ENCODE results near the gene NXNL1. TPM values are rescaled to one million over a fixed set of nuclear protein-coding genes. Genes with fewer than 3 reads are reported as not detected.

The NXNL1 gene
- total RNA-seq, 1 experiment from 2014 or later = not detected

DNA sequence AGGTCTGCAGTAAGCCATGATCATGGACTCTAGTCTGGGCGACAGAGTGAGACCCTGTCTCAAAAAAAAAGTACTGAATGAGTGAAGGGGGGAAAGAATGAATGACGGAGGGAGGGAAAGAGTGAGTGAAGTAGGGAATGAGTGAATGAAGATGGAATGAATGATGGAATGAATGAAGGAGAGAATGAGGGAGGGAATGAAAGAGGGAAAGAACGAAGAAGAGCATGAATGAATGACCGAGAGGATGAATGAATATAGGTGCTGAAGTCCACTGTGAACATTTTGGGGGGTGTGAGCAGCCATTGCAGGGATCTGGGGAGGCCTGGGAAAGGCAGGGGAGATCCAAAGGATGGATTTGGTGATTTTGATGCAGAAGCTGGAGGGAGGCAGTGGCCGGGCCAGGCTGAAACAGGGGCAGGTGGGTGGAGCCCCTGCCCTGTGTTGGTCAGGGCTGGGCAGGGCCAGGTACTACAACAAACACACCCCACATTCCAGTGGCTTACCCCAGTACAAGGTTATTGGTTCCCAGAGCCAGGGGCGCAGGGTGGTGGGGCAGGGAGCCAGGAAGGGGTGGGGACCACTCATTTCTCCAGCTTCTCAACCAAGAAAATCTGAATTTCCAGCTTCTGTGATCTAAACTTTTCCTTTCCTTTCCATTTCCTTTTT, 23.9 kb upstream of the NXNL1 start:
- Histone ChIP-seq H3K9me3 (ENCODE audit: low read length) (no peaks in the 10 kb centered on the region), H3K27ac (ENCODE audit: low read length) (no peak overlapping the region), H3K4me1 (ENCODE audit: insufficient read depth, low read length) (peaks cover 7% of the 10 kb centered on the region), H2AFZ (ENCODE audit: low read length) (no peak overlapping the region), H4K20me1 (ENCODE audit: low read length) (no peaks in the 10 kb centered on the region), H3K36me3 (ENCODE audit: low read depth, low read length) (no peaks in the 10 kb centered on the region), H3F3A (ENCODE audit: low read length, unreplicated experiment) (no peaks in the 10 kb centered on the region), H3K79me2 (ENCODE audit: low read length) (no peaks in the 10 kb centered on the region), H3K27me3 (ENCODE audit: low read length) (no peaks in the 10 kb centered on the region), H3K9ac (ENCODE audit: low read length) (no peak overlapping the region), H3K4me2 (ENCODE audit: low read length) (no peak overlapping the region), H3K4me3 (ENCODE audit: low read length) (no peak overlapping the region), H3K9me2 (replicated peaks; ENCODE audit: low read length) (no peaks in the 10 kb centered on the region)
- ATAC-seq (no peak), DNase-seq (no peak)
- intact Hi-C loops (cut with micrococcal nuclease) = no loop called here
- no peak for TF ChIP-seq EZH2phosphoT487 (IDR thresholded peaks at IDR 0.05; ENCODE audit: borderline replicate concordance, low read length)
- no peak for TF ChIP-seq EZH2 (IDR thresholded peaks at IDR 0.05; ENCODE audit: low read length, unreplicated experiment)
- TF ChIP-seq, protein P1, sequence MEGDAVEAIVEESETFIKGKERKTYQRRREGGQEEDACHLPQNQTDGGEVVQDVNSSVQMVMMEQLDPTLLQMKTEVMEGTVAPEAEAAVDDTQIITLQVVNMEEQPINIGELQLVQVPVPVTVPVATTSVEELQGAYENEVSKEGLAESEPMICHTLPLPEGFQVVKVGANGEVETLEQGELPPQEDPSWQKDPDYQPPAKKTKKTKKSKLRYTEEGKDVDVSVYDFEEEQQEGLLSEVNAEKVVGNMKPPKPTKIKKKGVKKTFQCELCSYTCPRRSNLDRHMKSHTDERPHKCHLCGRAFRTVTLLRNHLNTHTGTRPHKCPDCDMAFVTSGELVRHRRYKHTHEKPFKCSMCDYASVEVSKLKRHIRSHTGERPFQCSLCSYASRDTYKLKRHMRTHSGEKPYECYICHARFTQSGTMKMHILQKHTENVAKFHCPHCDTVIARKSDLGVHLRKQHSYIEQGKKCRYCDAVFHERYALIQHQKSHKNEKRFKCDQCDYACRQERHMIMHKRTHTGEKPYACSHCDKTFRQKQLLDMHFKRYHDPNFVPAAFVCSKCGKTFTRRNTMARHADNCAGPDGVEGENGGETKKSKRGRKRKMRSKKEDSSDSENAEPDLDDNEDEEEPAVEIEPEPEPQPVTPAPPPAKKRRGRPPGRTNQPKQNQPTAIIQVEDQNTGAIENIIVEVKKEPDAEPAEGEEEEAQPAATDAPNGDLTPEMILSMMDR (conservative IDR thresholded peaks at IDR 0.05; ENCODE audit: low read depth, low read length) = no peak
- POLR2A ChIA-PET (ENCODE audit: unreplicated experiment) = interaction anchor here (0.6 kb wide), 1 partner anchor 795 kb away, joined by 19 read pairs; no protein-coding TSS in a partner anchor
- no TSS peak for BruUV-seq (replicated peaks)
- CTCF ChIA-PET = interaction anchor here (0.8 kb wide), 1 partner anchor 11 kb away, joined by 6 read pairs; no protein-coding TSS in a partner anchor

GRCh38 chr19:17483605-17484002, 22.9 kb upstream of the NXNL1 start:
- Histone ChIP-seq H4K20me1 (ENCODE audit: low read length) (no peaks in the 10 kb centered on the region), H3K9ac (ENCODE audit: low read length) (no peak overlapping the region), H3K4me3 (ENCODE audit: low read length) (no peak overlapping the region), H3F3A (ENCODE audit: low read length, unreplicated experiment) (no peaks in the 10 kb centered on the region), H3K27me3 (ENCODE audit: low read length) (no peaks in the 10 kb centered on the region), H3K9me2 (replicated peaks; ENCODE audit: low read length) (no peaks in the 10 kb centered on the region), H2AFZ (ENCODE audit: low read length) (no peak overlapping the region), H3K79me2 (ENCODE audit: low read length) (no peaks in the 10 kb centered on the region), H3K4me1 (ENCODE audit: insufficient read depth, low read length) (peaks cover 5% of the 10 kb centered on the region), H3K4me2 (ENCODE audit: low read length) (no peak overlapping the region), H3K27ac (ENCODE audit: low read length) (no peak overlapping the region), H3K36me3 (ENCODE audit: low read depth, low read length) (no peaks in the 10 kb centered on the region), H3K9me3 (ENCODE audit: low read length) (no peaks in the 10 kb centered on the region)
- BruUV-seq (replicated peaks) = no TSS peak
- no peak for ATAC-seq
- TF ChIP-seq EZH2 (IDR thresholded peaks at IDR 0.05; ENCODE audit: low read length, unreplicated experiment) (no peak), EZH2phosphoT487 (IDR thresholded peaks at IDR 0.05; ENCODE audit: borderline replicate concordance, low read length) (no peak)
- TF ChIP-seq, protein P1 (conservative IDR thresholded peaks at IDR 0.05; ENCODE audit: low read depth, low read length) = no peak
- intact Hi-C loops (cut with micrococcal nuclease) = no loop called here
- CTCF ChIA-PET = no interaction called here
- POLR2A ChIA-PET (ENCODE audit: unreplicated experiment) = no interaction called here
- DNase-seq = no peak

DNA sequence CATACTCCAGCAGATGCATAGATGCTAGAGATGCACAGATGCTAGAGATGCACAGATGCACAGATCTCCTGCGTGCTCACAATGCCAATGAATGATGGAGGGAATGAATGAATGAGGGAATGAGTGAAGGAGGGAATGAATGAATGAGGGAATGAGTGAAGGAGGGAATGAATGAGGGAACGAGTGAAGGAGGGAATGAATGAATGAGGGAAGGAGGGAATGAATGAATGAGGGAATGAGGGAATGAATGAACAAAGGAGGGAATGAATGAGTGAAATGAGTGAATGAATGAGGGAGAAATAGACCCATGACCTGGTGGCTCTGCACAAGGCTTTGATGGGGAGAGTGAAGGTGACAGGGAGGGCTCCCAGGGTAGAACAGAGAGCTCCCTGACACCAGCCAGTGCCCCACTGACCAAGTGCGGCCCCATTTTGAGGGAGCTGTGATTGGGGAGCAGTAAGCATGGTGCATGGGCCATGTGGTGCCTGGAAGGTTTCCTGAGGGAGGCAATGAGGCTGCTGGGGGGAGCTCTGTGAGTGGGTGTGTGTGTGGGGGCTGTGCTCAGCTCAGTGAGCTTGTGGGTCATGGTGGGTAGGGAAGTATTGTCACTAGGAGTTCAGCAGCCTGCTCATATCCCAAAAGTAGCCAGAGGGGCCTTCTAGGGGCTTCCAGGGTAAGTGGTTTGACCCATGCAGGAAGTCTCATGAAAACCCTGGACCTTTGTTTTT, 22.3 kb upstream of the NXNL1 start:
- H3K9me2 ChIP-seq (replicated peaks; ENCODE audit: low read length) = no peaks in the 10 kb centered on the region
- no peak for ATAC-seq
- H3K4me1 ChIP-seq (ENCODE audit: insufficient read depth, low read length) = no peaks in the 10 kb centered on the region
- no peaks in the 10 kb centered on the region for H4K20me1 ChIP-seq (ENCODE audit: low read length)
- H3K27ac ChIP-seq (ENCODE audit: low read length) = no peak overlapping the region
- DNase-seq = no peak
- BruUV-seq (replicated peaks) = no TSS peak
- ChIA-PET CTCF (no interaction called here), POLR2A (ENCODE audit: unreplicated experiment) (no interaction called here)
- H3K4me3 ChIP-seq (ENCODE audit: low read length) = no peak overlapping the region
- TF ChIP-seq, protein P1 (conservative IDR thresholded peaks at IDR 0.05; ENCODE audit: low read depth, low read length) = no peak
- no peak for TF ChIP-seq EZH2phosphoT487 (IDR thresholded peaks at IDR 0.05; ENCODE audit: borderline replicate concordance, low read length)
- TF ChIP-seq EZH2 (IDR thresholded peaks at IDR 0.05; ENCODE audit: low read length, unreplicated experiment) = no peak
- no peak overlapping the region for H2AFZ ChIP-seq (ENCODE audit: low read length)
- H3K79me2 ChIP-seq (ENCODE audit: low read length) = no peaks in the 10 kb centered on the region
- intact Hi-C loops (cut with micrococcal nuclease) = no loop called here
- no peak overlapping the region for H3K9ac ChIP-seq (ENCODE audit: low read length)
- H3K36me3 ChIP-seq (ENCODE audit: low read depth, low read length) = no peaks in the 10 kb centered on the region
- H3K9me3 ChIP-seq (ENCODE audit: low read length) = no peaks in the 10 kb centered on the region
- no peaks in the 10 kb centered on the region for H3F3A ChIP-seq (ENCODE audit: low read length, unreplicated experiment)
- H3K27me3 ChIP-seq (ENCODE audit: low read length) = no peaks in the 10 kb centered on the region
- no peak overlapping the region for H3K4me2 ChIP-seq (ENCODE audit: low read length)

All from PC-3 (cell line).